Nephron (organoid): Measurements from ENCODE around the gene CPNE2.

Experiments
- H3K27ac Mint-ChIP-seq, 3 experiments: 2 replicates each; pipeline ENCODE4 v1.8.0; 2020; ENCODE audit warnings: mixed read lengths in 3 of 3, mild to moderate bottlenecking in 2 of 3, moderate library complexity in 1 of 3
- H3K27me3 Mint-ChIP-seq: 2 replicates; pipeline ENCODE4 v1.8.0; 2021; ENCODE audit warnings: low read depth, mild to moderate bottlenecking, moderate library complexity, mixed read lengths
- H3K36me3 Mint-ChIP-seq: 2 replicates; pipeline ENCODE4 v1.8.0; 2020; ENCODE audit warnings: low read depth, mixed read lengths
- H3K4me1 Mint-ChIP-seq: 2 replicates; pipeline ENCODE4 v1.8.0; 2020; ENCODE audit warnings: mixed read lengths
- H3K4me3 Mint-ChIP-seq, 3 experiments: 2 replicates each; pipeline ENCODE4 v1.8.0; 2020; ENCODE audit warnings: mild to moderate bottlenecking in 3 of 3, mixed read lengths in 3 of 3, moderate library complexity in 2 of 3
- H3K9me3 Mint-ChIP-seq: 2 replicates; pipeline ENCODE4 v1.8.0; 2020; ENCODE audit warnings: mixed read lengths
- CTCF ChIP-seq, 3 experiments: fragments of 200-600 bp; sonication (generic); IDR thresholded peaks; one replicate each; pipeline ENCODE4 v1.5.0; 2021; ENCODE audit warnings: antibody characterized with exemption in 3 of 3; ENCODE audit not compliant: unreplicated experiment in 3 of 3

Gene CPNE2

GRCh38 chr16:57137566-57138273 is 45.3 kb downstream of the CPNE2 start:
- Mint-ChIP-seq H3K4me1 (peaks cover 22% of the 10 kb centered on the region), H3K9me3 (no peaks in the 10 kb centered on the region), H3K27me3 (peaks cover 4% of the 10 kb centered on the region), H3K36me3 (no peaks in the 10 kb centered on the region), H3K27ac (no peak overlapping the region), H3K4me3 (no peak overlapping the region)
- no peak for TF ChIP-seq CTCF (IDR thresholded peaks at IDR 0.05; ENCODE audit: unreplicated experiment in 3 of 3)

GRCh38 chr16:57138281-57138935 is 46.0 kb downstream of the CPNE2 start:
- H3K27ac Mint-ChIP-seq, result no peak overlapping the region
- no peaks in the 10 kb centered on the region for H3K9me3 Mint-ChIP-seq
- no peak overlapping the region for H3K4me3 Mint-ChIP-seq
- H3K4me1 Mint-ChIP-seq, result peaks cover 23% of the 10 kb centered on the region
- no peak for TF ChIP-seq CTCF (IDR thresholded peaks at IDR 0.05; ENCODE audit: unreplicated experiment in 3 of 3)
- H3K27me3 Mint-ChIP-seq, result peaks cover 4% of the 10 kb centered on the region
- no peaks in the 10 kb centered on the region for H3K36me3 Mint-ChIP-seq

GRCh38 chr16:57140931-57141668 is 48.7 kb downstream of the CPNE2 start:
- no peak for TF ChIP-seq CTCF (IDR thresholded peaks at IDR 0.05; ENCODE audit: unreplicated experiment in 3 of 3)
- Mint-ChIP-seq H3K4me3 (no peak overlapping the region), H3K36me3 (no peaks in the 10 kb centered on the region), H3K9me3 (no peaks in the 10 kb centered on the region), H3K27ac (no peak overlapping the region), H3K27me3 (peaks cover 4% of the 10 kb centered on the region), H3K4me1 (peaks cover 27% of the 10 kb centered on the region)

GRCh38 chr16:57141822-57142631 is 49.6 kb downstream of the CPNE2 start:
- Mint-ChIP-seq H3K4me1 (peaks cover 27% of the 10 kb centered on the region), H3K27me3 (peaks cover 4% of the 10 kb centered on the region), H3K27ac (no peak overlapping the region), H3K36me3 (no peaks in the 10 kb centered on the region), H3K4me3 (no peak overlapping the region), H3K9me3 (no peaks in the 10 kb centered on the region)
- TF ChIP-seq CTCF (IDR thresholded peaks at IDR 0.05; ENCODE audit: unreplicated experiment in 3 of 3), result no peak

GRCh38 chr16:57143149-57143921 is 51.0 kb downstream of the CPNE2 start:
- Mint-ChIP-seq H3K27ac (no peak overlapping the region), H3K4me3 (no peak overlapping the region), H3K9me3 (no peaks in the 10 kb centered on the region), H3K36me3 (no peaks in the 10 kb centered on the region), H3K4me1 (peaks cover 38% of the 10 kb centered on the region), H3K27me3 (peaks cover 4% of the 10 kb centered on the region)
- no peak for TF ChIP-seq CTCF (IDR thresholded peaks at IDR 0.05; ENCODE audit: unreplicated experiment in 3 of 3)
